G401.6 (cell line): ENCODE measurements around the gene GSG1L.
"Not testable (repeated sequence)": the region's sequence is repeated elsewhere in the genome, so short reads cannot be mapped to it uniquely, and the experiment has no call there.

Source experiments
- FAIRE-seq: peaks from 2 replicates; lab custom pipeline; 2012; peaks lifted over from hg19 to GRCh38; lab: Jason Lieb, UNC

Gene GSG1L

GRCh38 chr16:27945233-27945973 lies 118.1 kb downstream of the GSG1L start:
- FAIRE-seq: no peak

- no peak for FAIRE-seq
Observed at GRCh38 chr16:27943766-27944165, 119.7 kb downstream of the GSG1L start.

DNA sequence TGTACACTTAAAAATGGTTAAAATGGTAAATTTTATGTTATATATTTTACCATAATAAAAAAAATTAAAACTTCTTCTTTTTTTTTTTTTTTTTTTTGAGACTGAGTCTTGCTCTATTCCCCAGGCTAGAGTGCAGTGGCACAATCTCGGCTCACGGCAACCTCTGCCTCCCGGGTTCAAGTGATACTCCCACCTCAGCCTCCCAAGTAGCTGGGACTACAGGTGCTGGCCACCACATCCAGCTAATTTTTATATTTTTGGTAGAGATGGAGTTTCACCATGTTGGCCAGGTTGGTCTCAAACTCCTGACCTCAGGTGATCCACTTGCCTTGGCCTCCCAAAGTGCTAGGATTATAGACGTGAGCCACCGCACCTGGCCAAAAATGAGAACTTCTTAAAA lies 121.4 kb downstream of the GSG1L start:
- not testable (repeated sequence) for FAIRE-seq

- no peak for FAIRE-seq
Observed at GRCh38 chr16:27935076-27935475, 128.4 kb downstream of the GSG1L start.

DNA sequence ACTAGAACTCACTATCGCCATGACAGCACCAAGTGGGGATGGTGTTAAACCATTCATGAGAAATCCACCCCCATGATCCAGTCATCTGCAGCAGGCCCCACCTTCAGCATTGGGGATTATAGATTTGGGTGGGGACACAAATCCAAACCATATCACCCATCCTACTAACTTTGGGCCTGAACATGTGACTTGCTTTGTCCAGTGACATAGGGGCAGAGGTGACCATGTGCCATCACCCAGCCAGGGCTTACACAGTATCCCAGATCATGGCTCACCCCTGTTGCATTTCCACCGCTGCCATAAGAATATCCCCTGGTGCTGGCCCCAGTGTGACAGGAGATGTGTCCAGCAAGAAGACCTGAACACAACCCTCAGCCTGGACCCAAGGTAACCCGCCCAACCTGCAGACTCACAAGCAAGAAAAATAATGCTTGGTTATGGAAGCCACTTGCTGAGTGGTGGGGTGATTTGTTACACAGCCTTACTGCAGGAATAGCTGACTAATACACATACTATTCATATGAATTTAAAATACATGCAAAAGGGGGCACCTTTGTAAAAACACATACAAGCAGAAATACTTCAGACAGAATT lies 130.9 kb downstream of the GSG1L start:
- no peak for FAIRE-seq

DNA sequence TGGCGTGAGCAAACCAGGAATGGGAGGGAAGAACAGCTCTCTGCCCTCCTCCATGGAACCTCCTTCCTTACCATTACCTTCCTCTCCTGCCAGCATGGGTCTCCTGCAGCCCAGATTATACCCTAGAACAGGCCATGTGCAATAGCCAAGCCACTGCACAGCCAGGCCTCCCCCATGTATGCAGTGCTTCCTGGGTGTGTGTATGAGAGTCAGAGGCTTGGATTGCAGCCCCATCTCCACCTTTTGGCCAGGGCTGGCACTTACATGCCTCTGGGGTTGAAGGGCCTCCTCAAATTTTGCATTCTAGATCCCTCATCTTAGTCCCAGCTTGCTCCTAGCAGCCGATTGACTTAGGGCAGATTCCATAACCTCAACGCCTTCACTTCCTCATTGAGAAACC lies 133.7 kb downstream of the GSG1L start:
- no peak for FAIRE-seq

GRCh38 chr16:27928542-27928941 lies 135.0 kb downstream of the GSG1L start:
- FAIRE-seq: no peak

GRCh38 chr16:27927266-27927901 lies 136.1 kb downstream of the GSG1L start:
- no peak for FAIRE-seq

DNA sequence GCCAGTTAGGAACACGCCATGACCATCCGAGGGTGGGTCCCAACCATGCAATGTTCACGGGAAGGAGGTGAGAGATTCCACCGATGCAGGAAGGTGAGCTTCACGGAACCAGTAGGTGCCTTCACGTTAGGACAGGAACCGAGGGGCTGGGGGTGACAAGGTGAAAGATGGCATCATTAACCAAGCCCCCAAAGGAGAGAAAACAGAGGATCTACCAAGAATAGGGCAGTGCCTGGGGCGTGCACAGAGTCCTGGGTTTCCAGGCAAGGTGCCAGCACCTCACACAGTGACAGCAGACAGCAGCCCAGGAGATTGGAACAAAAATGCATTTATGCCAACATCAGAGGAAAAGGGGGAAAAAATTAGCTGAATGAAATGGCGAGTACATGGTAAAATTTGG lies 137.9 kb downstream of the GSG1L start:
- FAIRE-seq: no peak

- no peak for FAIRE-seq
Observed at GRCh38 chr16:27924411-27925118, 138.9 kb downstream of the GSG1L start.

DNA sequence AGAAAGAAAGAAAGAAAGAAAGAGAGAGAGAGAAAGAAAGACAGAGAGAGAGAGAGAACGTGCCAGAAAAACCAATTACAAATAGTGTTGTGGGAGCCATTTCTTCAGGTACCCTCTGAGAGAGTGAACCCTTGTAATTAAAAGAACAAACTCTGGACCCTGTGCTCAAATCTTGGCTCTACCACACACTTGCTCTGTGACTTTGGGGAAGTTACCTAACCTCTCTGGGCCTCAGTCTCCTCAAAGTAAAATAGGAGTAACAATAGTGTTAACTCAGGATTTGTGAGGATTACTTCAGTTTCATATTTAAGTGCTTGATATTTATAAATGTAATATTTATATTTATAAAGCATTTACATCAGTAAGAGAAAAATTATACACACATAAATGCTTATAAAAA lies 139.8 kb downstream of the GSG1L start:
- no peak for FAIRE-seq

- FAIRE-seq: no peak
Observed at GRCh38 chr16:27922433-27922832, 141.1 kb downstream of the GSG1L start.

- no peak for FAIRE-seq
Observed at GRCh38 chr16:27921134-27921533, 142.4 kb downstream of the GSG1L start.

DNA sequence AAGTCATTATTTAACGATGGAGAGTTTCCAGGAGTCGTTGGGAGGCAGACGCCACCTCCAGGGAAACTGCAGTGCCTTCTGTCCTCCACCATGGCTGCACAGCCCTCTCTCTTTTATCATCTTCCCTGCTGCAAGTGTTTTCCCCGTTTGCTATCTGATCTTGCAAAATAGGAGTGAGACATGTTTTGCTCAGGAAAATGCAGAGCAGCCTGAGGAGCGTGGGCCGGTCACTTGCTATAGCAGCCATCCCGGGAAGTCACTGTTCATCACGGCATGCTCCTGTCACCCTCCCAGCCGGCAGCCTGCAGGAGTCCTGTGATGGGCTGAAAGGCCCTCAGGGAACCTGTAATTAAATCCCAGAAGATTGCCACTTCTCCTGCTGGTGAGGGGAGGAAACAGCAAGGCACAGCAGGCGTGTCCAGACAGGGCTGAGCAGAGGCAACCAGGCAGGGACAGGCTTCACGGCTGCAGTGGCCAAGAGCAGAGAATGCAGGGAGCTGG lies 143.1 kb downstream of the GSG1L start:
- FAIRE-seq: no peak

GRCh38 chr16:27918755-27919154 lies 144.8 kb downstream of the GSG1L start:
- FAIRE-seq: no peak

GRCh38 chr16:27917949-27918348 lies 145.6 kb downstream of the GSG1L start:
- FAIRE-seq: no peak

GRCh38 chr16:27911486-27911885 lies 152.0 kb downstream of the GSG1L start:
- no peak for FAIRE-seq

DNA sequence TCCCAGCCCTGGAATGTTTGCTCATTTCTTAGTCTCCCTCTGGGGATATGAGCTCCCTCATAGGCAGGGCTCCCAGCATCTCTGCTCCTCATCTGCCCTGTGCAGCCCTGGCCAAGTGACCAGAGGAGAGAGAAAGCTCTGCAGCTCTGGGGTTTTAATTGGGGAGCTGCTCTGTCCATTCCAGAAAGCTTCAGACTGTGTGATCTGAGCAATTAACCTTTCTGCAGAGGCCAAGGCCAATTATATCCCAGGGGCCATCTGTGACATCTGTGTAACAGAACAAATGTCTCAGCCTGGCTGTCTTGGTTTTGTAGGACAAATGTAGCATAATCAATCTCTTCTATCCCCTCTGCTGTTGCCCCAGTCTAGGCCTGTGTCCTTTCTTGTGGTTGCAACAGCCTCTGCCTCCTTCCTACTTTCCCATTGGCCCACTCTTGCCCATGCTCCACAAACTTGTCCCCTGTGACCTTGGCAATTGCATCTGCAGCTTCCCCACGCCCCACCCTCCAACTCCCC lies 156.0 kb downstream of the GSG1L start:
- no peak for FAIRE-seq

DNA sequence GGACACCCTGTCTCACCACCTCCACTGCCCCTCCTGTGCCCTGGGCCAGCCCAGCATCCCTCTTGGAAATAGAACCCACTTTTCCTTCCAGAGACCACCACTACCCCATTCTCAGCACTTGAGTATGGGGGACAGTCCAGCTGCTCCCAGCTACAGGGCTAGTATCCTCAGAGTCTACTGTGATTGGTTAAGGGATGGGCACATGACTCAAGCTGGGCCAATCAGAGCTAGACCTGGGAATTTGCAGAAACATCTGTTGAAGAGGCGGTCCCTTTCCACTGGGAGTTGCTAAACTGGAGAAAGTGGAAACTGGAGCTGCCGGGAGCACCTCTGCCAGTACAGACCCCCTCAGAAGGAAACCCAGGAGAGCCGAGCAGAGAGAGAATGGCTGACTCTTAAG lies 156.6 kb downstream of the GSG1L start:
- no peak for FAIRE-seq

DNA sequence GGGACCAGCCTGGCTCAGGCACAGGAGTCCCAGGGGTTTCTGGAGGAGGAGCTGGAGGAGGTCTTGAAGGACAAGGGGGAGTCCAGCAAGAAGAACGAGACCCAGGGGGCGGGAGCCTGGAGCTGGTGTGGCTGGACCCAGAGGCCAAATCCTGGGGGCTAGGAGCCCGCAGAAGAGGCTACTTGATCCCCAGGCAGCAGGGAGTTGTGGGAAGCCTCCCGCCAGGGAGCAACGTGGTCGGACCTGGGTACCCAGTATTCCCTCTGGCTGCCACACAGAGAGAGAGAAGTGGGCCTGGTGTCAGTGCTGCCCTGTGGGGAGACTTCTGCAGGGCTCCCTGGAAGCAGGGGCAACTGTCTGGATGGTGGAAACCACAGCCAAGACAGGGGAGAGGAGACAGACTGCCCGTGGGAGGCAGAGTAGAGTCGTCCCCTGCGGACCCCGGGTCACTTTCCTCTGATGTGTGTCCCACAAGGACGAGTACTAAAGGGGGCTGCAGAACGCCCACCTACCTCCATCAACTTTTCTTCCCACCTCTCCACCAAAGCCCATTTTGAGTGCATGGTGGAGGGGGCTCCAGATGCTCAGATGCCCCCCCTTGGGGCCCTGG lies 160.4 kb downstream of the GSG1L start:
- no peak for FAIRE-seq

DNA sequence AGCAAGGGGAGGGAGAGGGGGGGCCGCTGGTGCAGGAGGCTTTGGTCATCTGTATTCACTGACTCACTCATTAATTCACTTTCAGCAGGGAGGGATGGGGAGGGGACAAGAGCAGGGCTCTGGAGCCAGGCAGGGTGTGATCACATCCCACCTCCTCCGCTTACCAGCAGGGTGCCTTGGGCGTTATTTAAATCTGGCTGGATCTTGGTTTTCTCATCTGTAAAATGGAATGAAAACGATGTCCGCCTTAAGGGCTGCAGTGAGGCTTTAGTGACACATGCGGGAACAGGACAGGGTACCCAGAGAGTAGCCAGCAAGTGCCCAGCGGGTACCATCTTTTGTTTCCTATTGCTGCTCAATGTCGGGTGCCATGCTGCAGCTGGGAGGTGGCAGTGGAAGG lies 161.0 kb downstream of the GSG1L start:
- FAIRE-seq: no peak

DNA sequence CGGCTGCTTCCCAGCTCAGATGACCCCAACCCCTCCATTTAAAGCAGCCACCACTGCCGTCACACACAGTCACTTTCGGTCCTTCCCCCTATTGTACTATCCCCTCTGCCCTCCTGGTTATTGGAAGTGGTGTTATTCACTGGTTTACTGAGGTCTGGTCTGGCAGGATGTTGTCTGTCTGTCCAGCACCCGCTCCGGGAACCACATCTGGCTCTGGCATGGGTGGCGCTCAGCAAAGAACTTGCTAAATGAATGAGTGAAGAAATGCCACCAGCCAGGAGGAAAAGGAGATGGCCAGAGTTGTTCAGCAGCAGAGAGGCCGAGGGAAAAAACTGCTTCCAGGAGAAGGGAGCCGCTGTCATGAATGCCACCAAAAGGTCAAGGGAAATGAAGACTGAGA lies 161.6 kb downstream of the GSG1L start:
- FAIRE-seq: no peak
